ENCODE results near the gene SH2B3.
A peak's percentile ranks its signal among the peaks of the same experiment; 100 is the strongest.

SH2B3 gene

DNA sequence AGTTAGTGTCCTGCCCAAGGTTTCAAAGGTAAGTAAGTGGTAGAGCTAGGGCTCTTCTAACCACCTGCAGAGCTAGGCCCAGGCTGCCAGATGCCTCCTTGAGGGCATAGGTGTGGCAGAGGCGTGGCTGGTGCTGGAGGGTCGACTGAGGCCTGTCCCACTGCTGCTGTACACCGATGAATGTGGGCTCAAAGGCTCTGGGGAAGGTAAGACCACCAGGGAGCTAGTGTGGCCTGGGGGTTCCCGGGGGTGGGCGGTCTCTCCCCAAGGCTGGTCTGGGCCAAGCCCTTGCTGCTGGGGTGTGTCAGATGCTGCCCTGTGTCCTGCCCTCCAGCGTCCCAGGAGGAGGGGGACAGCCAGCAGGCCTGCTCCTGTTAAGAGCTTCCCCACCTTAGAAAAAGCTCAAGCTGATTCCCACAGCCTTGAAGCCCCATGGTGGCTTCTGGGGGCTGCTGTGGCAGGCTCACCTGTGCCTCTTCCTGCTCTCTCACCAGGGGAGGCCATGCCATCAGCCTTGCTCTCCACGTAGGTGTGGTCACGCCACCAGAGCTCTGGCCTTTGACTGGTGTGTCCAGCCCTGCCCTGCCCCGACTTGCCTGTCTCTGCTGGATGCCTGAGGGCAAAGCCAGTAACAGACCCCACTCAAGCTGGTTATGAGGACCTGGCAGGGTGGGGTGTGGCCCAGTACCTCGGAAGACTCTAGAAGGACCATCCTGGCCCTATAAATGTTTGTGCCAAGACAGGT is 36.8 kb downstream of the SH2B3 start:
- no peak for TF ChIP-seq CTCF (conservative IDR thresholded peaks at IDR 0.05; ENCODE audit: low read length)
- no peak overlapping the region for H3K4me3 ChIP-seq (ENCODE audit: low read length)
- no peak for DNase-seq (ENCODE audit: low read depth)

DNA sequence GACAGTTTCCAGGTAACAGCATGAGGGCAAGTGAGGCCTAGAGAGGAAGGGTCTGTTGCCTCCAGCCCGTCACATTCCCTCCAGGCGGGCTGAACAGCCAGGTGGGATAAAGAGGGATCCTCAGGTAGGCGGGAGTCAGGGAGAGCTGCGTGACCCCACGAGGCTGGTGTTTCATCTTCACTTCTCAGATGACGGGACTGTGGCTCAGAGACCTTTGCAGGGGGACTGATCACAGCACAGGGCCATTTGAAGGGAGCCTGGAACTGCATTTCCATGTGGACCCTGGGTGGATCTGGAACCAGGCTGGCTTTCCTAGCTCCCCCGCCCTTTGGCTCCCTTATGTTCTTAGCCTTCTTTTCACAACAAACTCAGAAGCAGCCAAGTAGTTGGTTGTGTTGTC is 37.4 kb downstream of the SH2B3 start:
- H3K4me3 ChIP-seq (ENCODE audit: low read length): no peak overlapping the region
- no peak for TF ChIP-seq CTCF (conservative IDR thresholded peaks at IDR 0.05; ENCODE audit: low read length)
- DNase-seq (ENCODE audit: low read depth): no peak

DNA sequence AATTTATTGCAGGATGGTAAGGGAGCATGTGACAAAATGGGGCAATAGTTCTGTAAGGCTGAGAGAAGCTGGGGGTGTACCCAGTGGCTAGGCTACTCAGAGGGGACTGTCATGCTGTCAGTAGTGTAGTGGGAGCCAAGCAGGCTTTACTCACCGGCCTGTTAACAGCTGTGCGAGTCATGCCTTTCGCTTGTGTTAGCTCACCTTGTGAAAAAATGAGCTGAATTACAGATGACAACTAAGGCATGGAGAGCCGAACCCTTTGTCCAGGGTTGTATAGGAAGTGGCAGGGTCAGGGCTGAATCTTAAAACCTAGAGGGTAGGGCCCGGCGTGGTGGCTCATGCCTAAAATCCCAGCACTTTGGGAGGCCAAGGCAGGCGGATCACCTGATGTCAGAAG is 37.9 kb downstream of the SH2B3 start:
- no peak overlapping the region for H3K4me3 ChIP-seq (ENCODE audit: low read length)
- DNase-seq (ENCODE audit: low read depth): peak; percentile 59
- TF ChIP-seq CTCF (conservative IDR thresholded peaks at IDR 0.05; ENCODE audit: low read length): no peak

DNA sequence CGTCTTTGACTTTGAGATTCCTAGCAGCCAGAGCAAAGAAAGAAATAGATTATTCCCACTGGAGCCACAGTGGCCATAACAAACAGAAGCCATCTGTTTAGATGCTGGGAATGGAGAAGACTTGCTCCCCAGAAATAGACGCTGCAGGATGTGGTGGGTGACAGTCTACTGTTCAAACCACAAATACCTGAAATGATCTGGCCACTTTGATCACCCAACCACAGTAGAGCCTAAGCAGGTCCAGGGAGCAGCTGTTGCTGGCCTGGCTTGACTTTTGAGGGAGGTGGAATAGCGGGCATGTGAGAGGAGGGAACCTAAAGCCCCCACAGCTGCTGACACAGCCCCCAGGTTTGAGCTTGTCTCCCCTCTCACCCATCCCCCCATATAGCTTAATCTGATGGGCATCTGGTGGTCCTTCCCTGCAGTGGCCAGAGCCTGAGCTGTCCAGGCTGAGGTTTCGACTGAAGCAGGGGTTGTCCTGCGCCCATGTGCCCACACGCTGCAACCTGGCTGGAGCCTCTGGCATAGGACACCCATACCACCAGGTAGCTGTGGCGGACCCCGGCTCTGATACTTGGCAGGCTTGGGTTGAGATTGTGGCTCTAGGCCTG is 38.7 kb downstream of the SH2B3 start:
- peak; percentile 59 for DNase-seq (ENCODE audit: low read depth)
- no peak overlapping the region for H3K4me3 ChIP-seq (ENCODE audit: low read length)
- no peak for TF ChIP-seq CTCF (conservative IDR thresholded peaks at IDR 0.05; ENCODE audit: low read length)

DNA sequence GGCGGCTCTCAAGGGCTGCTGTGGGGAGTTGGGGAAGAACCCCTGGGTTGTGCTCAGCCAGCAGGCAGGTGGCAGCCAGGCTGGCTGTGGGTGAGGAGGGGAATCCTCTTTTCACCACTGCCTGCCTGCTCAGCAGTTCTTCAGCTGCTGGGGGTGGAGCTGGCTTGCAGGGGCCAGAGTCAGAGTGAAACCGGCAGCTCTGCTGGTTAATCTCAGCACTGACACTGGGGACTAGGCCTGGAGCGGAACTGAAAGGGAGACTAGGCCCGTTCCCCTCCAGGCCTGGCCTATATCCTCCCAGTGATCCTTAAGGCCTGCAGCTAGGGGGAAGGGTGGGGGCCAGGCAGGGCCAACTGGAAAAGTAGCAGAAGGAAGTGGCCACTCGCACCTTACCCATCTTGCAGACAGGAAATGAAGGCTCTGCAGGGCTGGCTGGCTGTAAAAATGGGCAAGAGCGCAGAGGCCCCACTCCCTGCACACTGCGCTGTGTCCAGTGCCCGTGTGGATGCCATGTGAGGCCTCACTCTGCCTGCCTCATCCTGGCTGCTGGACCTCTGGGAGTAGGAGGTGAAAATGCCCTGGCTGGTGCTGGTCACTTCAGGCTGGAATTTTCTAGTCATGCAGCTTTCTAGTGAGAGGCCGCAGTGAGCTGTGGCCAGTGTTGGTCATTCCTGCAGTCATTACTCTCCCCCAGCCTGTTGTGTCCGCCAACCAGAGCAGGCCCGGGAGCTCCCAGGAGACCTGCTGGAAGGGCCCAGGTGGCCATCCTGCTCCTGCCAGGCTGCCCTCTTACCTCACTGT is 39.4 kb downstream of the SH2B3 start:
- no peak for TF ChIP-seq CTCF (conservative IDR thresholded peaks at IDR 0.05; ENCODE audit: low read length)
- H3K4me3 ChIP-seq (ENCODE audit: low read length): no peak overlapping the region
- peak; percentile 26 for DNase-seq (ENCODE audit: low read depth)

DNA sequence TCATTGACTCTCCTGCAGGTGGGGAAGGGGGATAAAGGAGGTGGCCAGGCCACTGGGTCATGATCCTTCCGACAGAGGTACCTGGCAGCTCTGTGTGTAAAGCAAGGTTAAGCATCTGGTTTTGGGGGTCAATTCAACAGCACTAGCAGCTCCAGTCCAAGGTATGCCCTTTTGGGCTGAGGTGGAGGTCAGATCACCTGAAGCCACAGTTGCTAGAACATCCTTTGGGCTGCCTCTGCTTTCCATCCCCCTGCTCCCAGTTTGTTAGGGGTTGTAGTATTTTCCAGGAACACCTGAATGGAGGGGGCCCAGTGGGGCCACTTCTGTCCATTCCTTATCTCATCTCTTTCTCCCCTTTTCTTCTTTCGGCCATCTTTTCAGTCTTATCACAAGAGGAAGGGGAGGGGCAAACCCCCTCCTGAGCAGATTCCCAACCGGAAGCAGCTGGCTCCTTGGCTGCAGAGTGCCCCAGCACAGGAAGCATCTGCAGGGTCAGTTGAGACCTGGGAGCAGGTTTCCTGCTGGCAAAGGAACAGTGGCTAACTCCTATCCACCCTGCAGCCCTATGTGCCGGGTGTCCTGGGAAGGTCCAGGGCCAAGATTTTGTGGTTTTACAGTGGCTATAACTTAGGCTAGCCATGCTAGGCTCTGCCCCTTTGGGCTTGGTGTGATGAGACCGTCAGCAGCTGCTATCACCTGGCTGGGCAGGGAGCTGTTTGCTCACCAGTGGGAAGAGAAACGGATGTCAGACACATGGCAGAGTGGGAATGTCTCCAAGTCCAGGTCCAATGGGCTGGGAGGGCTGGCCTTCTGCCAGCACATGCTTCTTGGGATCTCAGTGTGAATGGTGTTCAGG is 40.2 kb downstream of the SH2B3 start:
- peak; percentile 56 for DNase-seq (ENCODE audit: low read depth)
- TF ChIP-seq CTCF (conservative IDR thresholded peaks at IDR 0.05; ENCODE audit: low read length): no peak
- H3K4me3 ChIP-seq (ENCODE audit: low read length): no peak overlapping the region
